ENCODE measurements around the gene TCERG1.

The TCERG1 gene

DNA sequence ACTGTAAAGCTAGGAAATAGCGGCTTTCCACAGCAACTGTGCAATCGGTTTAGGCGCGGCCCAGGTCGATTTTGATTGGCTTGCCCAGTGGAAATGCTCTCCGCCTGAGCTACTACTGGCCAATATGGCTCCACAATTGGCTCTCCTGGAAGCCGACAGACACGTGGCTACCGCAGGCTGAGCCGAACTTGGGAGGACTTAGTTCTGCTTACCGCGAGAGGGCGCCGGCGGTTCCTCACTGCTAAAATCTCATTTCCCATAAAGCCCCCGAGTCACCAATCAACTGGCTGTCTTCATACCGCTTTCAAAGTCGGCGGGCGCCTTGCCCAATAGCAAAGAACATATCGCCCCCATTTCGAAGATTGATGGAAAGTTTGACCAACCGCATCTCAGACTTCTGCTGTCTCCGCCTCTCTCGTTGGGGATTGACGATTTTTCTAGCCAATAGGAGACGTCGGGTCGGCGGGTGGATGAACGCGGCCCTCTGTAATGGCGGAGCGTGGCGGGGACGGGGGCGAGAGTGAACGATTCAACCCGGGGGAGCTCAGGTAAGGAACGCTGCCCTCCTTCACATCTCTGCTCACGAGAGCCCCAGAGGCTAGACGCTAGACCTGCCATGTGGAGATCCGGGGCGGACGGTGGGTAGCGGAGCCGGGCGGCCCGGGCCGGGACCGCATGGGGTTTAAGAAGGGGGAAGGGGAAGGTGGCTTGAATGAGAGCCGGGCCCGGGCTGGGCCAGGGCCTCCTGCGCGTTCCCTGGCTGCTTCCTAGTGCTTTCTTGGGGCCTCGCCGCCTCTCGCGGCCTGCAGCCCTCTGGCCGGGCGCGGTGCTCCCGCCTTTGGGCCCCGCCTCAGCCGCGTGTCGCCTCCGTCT lies at the start of gene TCERG1:
TCERG1 (plus strand) TSS at position 473 of the 873 bp plus-strand sequence; CDS start at position 490, 17 bp downstream.
- peak; percentile 89 for DNase-seq (ENCODE audit: low read depth)

GRCh38 chr5:146398826-146399225 lies 48.3 kb upstream of the TCERG1 start:
- DNase-seq (ENCODE audit: low read depth), result no peak

DNA sequence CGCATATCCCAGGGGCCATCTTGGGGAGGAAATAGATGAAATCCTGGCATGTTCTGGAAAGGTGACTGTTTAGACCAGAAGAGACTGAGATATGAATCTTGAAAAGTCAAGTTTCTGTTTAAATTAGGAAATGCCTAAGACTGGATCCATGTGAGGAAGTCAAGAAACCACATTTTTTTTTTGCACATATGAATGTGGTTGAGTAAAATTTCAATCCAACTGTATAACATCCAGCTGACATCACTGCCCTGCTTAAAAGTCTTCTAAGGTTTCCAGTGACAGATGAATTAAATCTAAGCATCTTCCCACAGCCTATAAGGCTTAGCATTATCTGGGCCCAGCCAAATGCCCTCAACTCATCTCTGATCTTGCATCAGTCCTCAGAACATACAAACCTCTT lies 47.7 kb upstream of the TCERG1 start:
- DNase-seq (ENCODE audit: low read depth), result no peak

- DNase-seq (ENCODE audit: low read depth), result no peak
Measured at GRCh38 chr5:146400201-146400600, 46.9 kb upstream of the TCERG1 start.

GRCh38 chr5:146401021-146401420 lies 46.1 kb upstream of the TCERG1 start:
- no peak for DNase-seq (ENCODE audit: low read depth)

DNA sequence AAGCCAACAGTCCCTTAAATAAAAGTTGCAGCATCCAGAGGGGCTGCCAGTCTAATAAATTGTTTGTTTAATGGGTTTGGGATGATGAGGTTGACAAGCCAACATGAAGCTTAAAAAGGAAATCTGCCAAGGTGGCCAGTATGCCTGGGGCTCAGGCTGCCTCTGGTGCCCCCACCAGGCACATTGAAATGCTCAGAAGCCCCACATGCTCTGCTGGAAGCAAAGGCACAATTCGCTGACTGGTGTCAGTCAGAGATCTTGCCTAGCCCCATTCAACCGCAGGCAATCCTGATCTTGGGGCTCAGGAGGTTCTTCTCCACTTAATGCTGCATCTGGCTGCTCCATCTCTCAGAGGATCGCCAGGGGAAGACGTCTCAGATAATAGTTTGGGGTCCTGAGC lies 44.2 kb upstream of the TCERG1 start:
- no peak for DNase-seq (ENCODE audit: low read depth)

DNA sequence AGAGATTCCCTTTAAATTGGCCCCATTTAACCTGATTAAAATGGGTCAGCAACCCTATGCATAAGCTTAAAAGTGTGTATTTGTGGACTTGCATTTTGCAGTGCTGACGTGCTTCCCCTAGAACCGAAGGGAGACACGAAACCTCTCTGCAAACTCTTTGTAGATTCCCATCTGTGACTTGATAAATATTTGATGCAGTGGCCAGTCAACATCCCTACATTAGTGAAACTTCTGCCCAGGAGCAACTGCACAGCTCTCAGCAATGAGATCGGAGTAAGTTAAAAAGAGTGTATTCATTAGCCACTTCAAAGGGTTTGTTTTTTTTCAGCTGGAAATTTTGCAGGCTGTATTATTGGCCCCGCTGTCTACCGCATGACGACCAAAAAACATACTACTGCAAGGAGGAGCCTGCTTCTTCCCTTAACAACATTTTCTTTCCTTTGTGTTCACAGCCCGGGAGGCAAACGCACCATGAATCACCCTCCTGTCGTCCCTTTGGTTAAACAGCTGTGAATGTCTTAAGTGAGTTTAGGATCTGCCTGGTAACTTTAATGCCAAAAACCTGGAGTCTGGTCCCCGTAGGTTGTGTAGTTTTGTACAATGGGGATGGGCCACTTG lies 38.0 kb upstream of the TCERG1 start:
- DNase-seq (ENCODE audit: low read depth), result no peak

- DNase-seq (ENCODE audit: low read depth), result no peak
Measured at GRCh38 chr5:146410272-146410671, 36.9 kb upstream of the TCERG1 start.

DNA sequence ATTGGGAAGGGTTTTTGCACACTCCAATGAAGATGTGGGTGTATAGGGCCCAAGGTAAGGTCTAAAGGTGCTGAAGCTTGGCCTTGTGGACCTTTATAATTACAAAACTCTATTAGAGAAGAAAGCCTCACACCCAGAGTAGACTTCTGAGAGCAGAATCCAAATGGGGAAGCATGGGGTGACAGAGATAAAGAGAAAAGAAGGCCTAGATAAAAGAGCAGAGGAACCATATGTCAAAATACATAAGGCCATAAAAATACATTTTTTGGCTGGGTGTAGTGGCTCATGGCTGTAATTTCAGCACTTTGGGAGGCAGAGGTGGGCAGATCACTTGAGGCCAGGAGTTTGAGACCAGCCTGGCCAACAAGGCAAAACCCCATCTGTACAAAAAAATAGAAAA lies 27.4 kb upstream of the TCERG1 start:
- DNase-seq (ENCODE audit: low read depth), result no peak

GRCh38 chr5:146425023-146425422 lies 22.1 kb upstream of the TCERG1 start:
- no peak for DNase-seq (ENCODE audit: low read depth)

- DNase-seq (ENCODE audit: low read depth), result no peak
Measured at GRCh38 chr5:146426305-146426704, 20.8 kb upstream of the TCERG1 start.

DNA sequence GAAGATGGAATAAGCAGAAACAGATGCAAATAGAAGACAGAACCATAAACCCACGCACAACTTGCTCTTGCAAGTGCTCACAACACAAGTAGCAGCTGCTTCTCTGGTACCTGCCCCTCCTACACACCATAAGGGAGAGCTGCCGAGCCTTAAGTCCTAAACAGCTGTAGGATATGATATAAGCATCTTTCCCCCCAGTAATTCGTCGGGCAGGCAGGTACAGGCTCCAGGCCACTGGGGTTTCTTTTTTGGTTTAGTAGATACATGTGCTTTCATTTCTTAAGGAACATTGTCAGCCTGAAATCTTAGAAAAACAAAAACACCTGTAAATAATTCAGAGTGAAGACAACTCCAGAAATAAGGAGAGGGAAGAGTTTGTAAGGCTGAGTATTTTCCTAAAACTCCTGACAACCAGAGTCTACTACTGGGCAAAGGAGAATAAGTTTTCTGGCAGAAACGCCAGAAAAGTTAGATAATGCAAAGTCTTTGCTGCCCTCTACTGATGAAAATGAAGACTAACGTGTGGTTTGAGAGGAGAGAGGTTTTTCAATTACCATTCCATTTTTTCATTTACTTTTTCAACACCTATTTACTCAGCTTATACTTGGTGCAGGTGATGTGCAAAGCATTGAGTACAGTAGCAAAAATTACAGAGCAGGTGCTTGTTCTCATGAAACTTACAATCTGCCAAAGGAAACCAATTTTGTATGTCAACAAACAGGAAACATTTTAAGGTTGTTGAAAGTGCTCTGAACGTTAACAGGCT lies 20.1 kb upstream of the TCERG1 start:
- no peak for DNase-seq (ENCODE audit: low read depth)

GRCh38 chr5:146427619-146427997 lies 19.5 kb upstream of the TCERG1 start:
- no peak for DNase-seq (ENCODE audit: low read depth)

DNA sequence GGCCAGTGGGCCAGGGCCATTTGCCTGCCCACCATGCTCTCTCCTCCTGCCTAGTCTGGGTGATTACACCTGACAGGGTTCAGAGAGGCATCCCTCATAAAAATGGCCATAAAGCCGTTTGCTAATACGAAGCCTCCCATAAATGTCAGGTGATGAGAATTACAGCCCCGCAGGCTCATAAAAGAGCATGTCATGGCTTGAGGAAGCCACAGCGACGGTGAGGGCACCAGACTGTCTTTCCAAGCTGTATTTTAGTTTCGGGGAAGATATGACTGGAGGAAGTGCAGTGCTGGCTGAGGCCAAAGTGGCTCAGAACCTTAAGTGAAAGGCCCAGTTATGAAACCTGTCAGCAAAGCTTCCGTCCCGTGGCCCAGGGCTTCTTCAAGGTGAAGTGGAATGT lies 18.5 kb upstream of the TCERG1 start:
- DNase-seq (ENCODE audit: low read depth), result no peak

- no peak for DNase-seq (ENCODE audit: low read depth)
Measured at GRCh38 chr5:146440353-146440752, 6.8 kb upstream of the TCERG1 start.

GRCh38 chr5:146440870-146441495 lies 6.2 kb upstream of the TCERG1 start:
- DNase-seq (ENCODE audit: low read depth), result no peak

- DNase-seq (ENCODE audit: low read depth), result no peak
Measured at GRCh38 chr5:146441896-146442295, 5.2 kb upstream of the TCERG1 start.

GRCh38 chr5:146447734-146448380 lies 724 bp downstream of the TCERG1 start:
- DNase-seq (ENCODE audit: low read depth), result no peak

- no peak for DNase-seq (ENCODE audit: low read depth)
Measured at GRCh38 chr5:146448783-146449519, 1.8 kb downstream of the TCERG1 start.

GRCh38 chr5:146450002-146450401 lies 2.9 kb downstream of the TCERG1 start:
- no peak for DNase-seq (ENCODE audit: low read depth)

GRCh38 chr5:146451411-146451810 lies 4.3 kb downstream of the TCERG1 start:
- no peak for DNase-seq (ENCODE audit: low read depth)
